K562 (cell line): ENCODE results near the gene TAS2R31. TPM values are rescaled to one million over a fixed set of nuclear protein-coding genes. Genes with fewer than 3 reads are reported as not detected.

Experiments
- ATAC-seq: fragments of 200-7000 bp; cut with Tn5 transposase; 3 replicates; pipeline ENCODE4 v1.9.1; 2020; ENCODE audit warnings: moderate library complexity
- BruUV-seq: library from RNA; stranded (reverse); fragments of 400-500 nt; replicated peaks from 2 replicates; lab custom pipeline; 2021; lab: Mats Ljungman, UMichigan
- CTCF ChIA-PET: fragments of 300-600 bp; formaldehyde crosslinking; extraction: SDS; loops from one replicate; lab custom pipeline; 2021; ENCODE audit warnings: low intra/inter-chr PET ratio; lab: Yijun Ruan, JAX
- POLR2A ChIA-PET: fragments of 300-600, 350-650 bp; sonication (Branson Sonifier 250); formaldehyde crosslinking; extraction: SDS; loops from one replicate; lab custom pipeline; 2021; ENCODE audit warnings: antibody characterized with exemption, inconsistent platforms; lab: Yijun Ruan, JAX
- DNase-seq, 4 experiments: peaks; one replicate each; pipeline versions ENCODE4 v3.0.0 to v3.0.0-alpha.2; 2011 to 2018; ENCODE audit warnings: low spot score in 3 of 4, mixed read lengths in 3 of 4; ENCODE audit errors: extremely low read depth in 1 of 4
- FAIRE-seq: peaks from 2 replicates; lab custom pipeline; 2011; peaks lifted over from hg19 to GRCh38; lab: Jason Lieb, UNC
- H2AFZ ChIP-seq: 2 replicates; pipeline ENCODE4 v1.6.0; 2011; ENCODE audit warnings: low read depth, low read length, control low read depth, inconsistent platforms
- H3K27ac ChIP-seq: fragments of 200-600 bp; 3 replicates; pipeline ENCODE4 v1.8.0; 2011; ENCODE audit warnings: low read depth, mild to moderate bottlenecking, control low read depth, inconsistent platforms, low read length, moderate library complexity, mixed read lengths; ENCODE audit errors: extremely low read depth
- H3K27me3 ChIP-seq, 2 experiments: fragments of 300-600 bp in 1 of 2; 2 replicates in 1 of 2; 3 replicates in 1 of 2; pipeline versions ENCODE4 v1.6.0 to v1.8.0; 2011; ENCODE audit warnings: inconsistent platforms in 2 of 2, low read length in 2 of 2, mild to moderate bottlenecking in 1 of 2, mixed read lengths in 1 of 2, moderate library complexity in 1 of 2; ENCODE audit not compliant: control insufficient read depth in 2 of 2, insufficient read depth in 2 of 2
- H3K36me3 ChIP-seq: fragments of 300-600 bp; 3 replicates; pipeline ENCODE4 v1.8.0; 2011; ENCODE audit warnings: mild to moderate bottlenecking, low read length, inconsistent platforms; ENCODE audit not compliant: control insufficient read depth, insufficient read depth
- H3K4me1 ChIP-seq, 2 experiments: fragments of 200-600 bp in 1 of 2; replicated peaks in 1 of 2; 2 replicates in 1 of 2; 3 replicates in 1 of 2; pipeline versions ENCODE4 v1.5.1 to v1.8.0; 2011; ENCODE audit warnings: inconsistent platforms in 2 of 2, low read length in 2 of 2, mild to moderate bottlenecking in 1 of 2, mixed read lengths in 1 of 2, moderate library complexity in 1 of 2; ENCODE audit not compliant: control insufficient read depth in 2 of 2, insufficient read depth in 2 of 2
- H3K4me2 ChIP-seq: 2 replicates; pipeline ENCODE4 v1.6.1; 2011; ENCODE audit warnings: low read length, control low read depth, inconsistent platforms, mixed read lengths; ENCODE audit not compliant: insufficient read depth
- H3K4me3 ChIP-seq: fragments of 200-600 bp; sonication (generic), shearing (Covaris generic); 2 replicates; pipeline ENCODE4 v1.5.1; 2016; ENCODE audit warnings: control low read depth, inconsistent platforms
- H3K79me2 ChIP-seq: fragments of 200-600 bp; 3 replicates; pipeline ENCODE4 v1.8.0; 2011; ENCODE audit warnings: low read length, inconsistent platforms; ENCODE audit not compliant: control insufficient read depth, insufficient read depth
- H3K9ac ChIP-seq, 2 experiments: 2 replicates each; pipeline versions ENCODE4 v1.6.0 to v1.6.1; 2011; ENCODE audit warnings: low read depth in 2 of 2, low read length in 2 of 2, control low read depth in 1 of 2, inconsistent platforms in 1 of 2, mild to moderate bottlenecking in 1 of 2, mixed read lengths in 1 of 2; ENCODE audit not compliant: insufficient read depth in 1 of 2
- H3K9me1 ChIP-seq: one replicate; pipeline ENCODE4 v1.6.0; 2011; ENCODE audit warnings: inconsistent platforms, mild to moderate bottlenecking, low read length, moderate library complexity; ENCODE audit not compliant: control insufficient read depth, insufficient read depth
- H3K9me3 ChIP-seq: replicated peaks from 2 replicates; pipeline ENCODE4 v1.5.1; 2011; ENCODE audit warnings: low read depth, low read length, inconsistent platforms; ENCODE audit not compliant: control insufficient read depth, insufficient read depth
- H4K20me1 ChIP-seq: replicated peaks from 2 replicates; pipeline ENCODE4 v1.6.1; 2011; ENCODE audit warnings: low read length, inconsistent platforms, mixed read lengths; ENCODE audit not compliant: control insufficient read depth, insufficient read depth
- DMBX1 ChIP-seq: fragments of 250-450 bp; sonication (Bioruptor Pico); IDR thresholded peaks from 2 replicates; pipeline ENCODE4 v1.8.0; 2022; ENCODE audit warnings: inconsistent platforms, mild to moderate bottlenecking, moderate library complexity, borderline replicate concordance
- FOXM1 ChIP-seq, 2 experiments: fragments of 450-650 bp in 1 of 2; sonication (generic) in 1 of 2; formaldehyde crosslinking in 1 of 2; IDR thresholded peaks; 2 replicates each; pipeline versions ENCODE4 v1.6.1 to v1.9.0; 2017 to 2022; ENCODE audit warnings: low read depth in 2 of 2, mild to moderate bottlenecking in 2 of 2, missing genetic modification reagents in 1 of 2, moderate library complexity in 1 of 2
- HDAC3 ChIP-seq: fragments of 450-650 bp; IDR thresholded peaks from 2 replicates; pipeline ENCODE4 v1.6.1; 2018; ENCODE audit warnings: borderline replicate concordance, mild to moderate bottlenecking, moderate library complexity; ENCODE audit not compliant: partially characterized antibody
- HMGXB4 ChIP-seq: sonication (generic); formaldehyde crosslinking; IDR thresholded peaks from 2 replicates; pipeline ENCODE4 v1.8.1; 2023; ENCODE audit warnings: mild to moderate bottlenecking, missing genetic modification reagents
- HNRNPL ChIP-seq: fragments of 200-400 bp; formaldehyde crosslinking; IDR thresholded peaks from 2 replicates; pipeline ENCODE4 v1.6.1; 2017; ENCODE audit warnings: low read depth, mild to moderate bottlenecking, low read length
- KAT7 ChIP-seq: sonication (generic); formaldehyde crosslinking; IDR thresholded peaks from 2 replicates; pipeline ENCODE4 v1.8.0; 2022; ENCODE audit warnings: missing genetic modification reagents, mild to moderate bottlenecking, borderline replicate concordance
- MEF2A ChIP-seq: IDR thresholded peaks from 2 replicates; pipeline ENCODE4 v1.6.1; 2011; ENCODE audit warnings: low read depth, mild to moderate bottlenecking, low read length, moderate library complexity; ENCODE audit not compliant: control insufficient read depth
- MYNN ChIP-seq, 2 experiments: sonication (generic); formaldehyde crosslinking in 1 of 2; IDR thresholded peaks; 2 replicates each; pipeline versions ENCODE4 v1.5.0 to v1.6.1; 2016 to 2020; ENCODE audit warnings: antibody characterized with exemption in 1 of 2, missing genetic modification reagents in 1 of 2
- RBM17 ChIP-seq: fragments of 200-400 bp; formaldehyde crosslinking; IDR thresholded peaks from 2 replicates; pipeline ENCODE4 v1.6.1; 2017; ENCODE audit warnings: low read depth, mild to moderate bottlenecking, low read length, borderline replicate concordance
- SMARCC2 ChIP-seq: fragments of 450-650 bp; IDR thresholded peaks from 2 replicates; pipeline ENCODE4 v1.6.1; 2017; ENCODE audit warnings: antibody characterized with exemption, moderate library complexity, mild to moderate bottlenecking, low read depth
- ZNF696 ChIP-seq: fragments of 250-450 bp; sonication (Bioruptor Pico); conservative IDR thresholded peaks from 2 replicates; pipeline ENCODE4 v1.4.0; 2020; ENCODE audit warnings: mild to moderate bottlenecking, moderate library complexity
- ZNF766 ChIP-seq: fragments of 200-800 bp; sonication (Bioruptor generic); conservative IDR thresholded peaks from 2 replicates; pipeline ENCODE4 v1.6.1; 2016; ENCODE audit warnings: missing genetic modification characterization, missing compliant biosample characterization
- WGBS: fragments of 100-300 bp; shearing (Covaris generic); methylation state at CpG from one replicate; pipeline ENCODE4 v1.1.6; 2016; ENCODE audit warnings: low coverage, mixed read lengths; ENCODE audit not compliant: insufficient coverage; ENCODE audit errors: missing lambda C conversion rate; 5-methylcytosine and 5-hydroxymethylcytosine counted together
- in situ Hi-C: fragments of 300-500 bp; cut with MboI; formaldehyde crosslinking; loops from 4 replicates; pipeline ENCODE4 v1.15.0; 2018; ENCODE audit warnings: inconsistent platforms, mixed read lengths
- intact Hi-C: fragments of 100-400 bp; cut with micrococcal nuclease; formaldehyde crosslinking; loops from 2 replicates; pipeline ENCODE4 v1.14.2; 2022
- polyA plus RNA-seq, 8 experiments: library from polyadenylated mRNA; depleted of rRNA in 4 of 8; stranded (reverse) in 5 of 8; unstranded in 3 of 8; fragments of >200 nt; fragmentation: Nextera tagmentation in 2 of 8; fragmentation: Illumina TruSeq in 1 of 8; extraction: Ambion mirVana in 2 of 8; extraction: Trizol in 1 of 8; gene quantifications; 2 replicates each; pipeline versions ENCODE4 v1.2.1 to v1.2.3, GENCODE V29; 2011 to 2014; ENCODE audit warnings: inconsistent platforms in 1 of 8, missing spikeins in 1 of 8
- total RNA-seq, 7 experiments: library from RNA; depleted of rRNA in 6 of 7; stranded (reverse); fragments of >200 nt in 6 of 7; fragmentation: Illumina TruSeq in 2 of 7; extraction: Trizol in 2 of 7; gene quantifications; 2 replicates each; pipeline versions ENCODE4 v1.2.1 to v1.2.3, GENCODE V29; 2011 to 2021; ENCODE audit warnings: low replicate concordance in 1 of 7

TAS2R31 gene
- total and polyA plus RNA-seq, 9 of the 15 experiments (the other 6 are each of a cell fraction or from before 2014, with no cell fraction given), result 0.59 to 3.6 (median 1.4) TPM; not detected in 4

GRCh38 chr12:11070999-11071398 lies 39.8 kb upstream of the TAS2R31 start:
- Histone ChIP-seq H3K4me3 (no peak overlapping the region), H3K9ac (no peak overlapping the region), H3K4me1 (no peaks in the 10 kb centered on the region), H3K9me1 (no peaks in the 10 kb centered on the region), H4K20me1 (no peaks in the 10 kb centered on the region), H3K79me2 (no peaks in the 10 kb centered on the region), H3K27ac (no peak overlapping the region), H2AFZ (no peak overlapping the region), H3K9me3 (no peaks in the 10 kb centered on the region), H3K4me2 (no peak overlapping the region), H3K36me3 (no peaks in the 10 kb centered on the region), H3K27me3 (no peaks in the 10 kb centered on the region)
- no peak for ATAC-seq
- intact Hi-C loops, result no loop called here
- CTCF ChIA-PET, result no interaction called here
- POLR2A ChIA-PET, result no interaction called here
- no TSS peak for BruUV-seq
- WGBS, result no CpG with 5 or more reads among the region's 1 CpG
- in situ Hi-C loops, result loop anchor here (5.0 kb wide), 1 partner anchor 54 kb away; no protein-coding TSS in a partner anchor
- no peak for FAIRE-seq
- TF ChIP-seq HDAC3, result no peak
- no peak for TF ChIP-seq ZNF696
- no peak for TF ChIP-seq RBM17
- no peak for TF ChIP-seq KAT7 (CRISPR knock-in tag)
- no peak for TF ChIP-seq FOXM1 (IDR thresholded peaks at IDR 0.05; ENCODE audit: low read depth)
- TF ChIP-seq FOXM1 (CRISPR knock-in tag; IDR thresholded peaks at IDR 0.05; ENCODE audit: low read depth), result no peak
- DNase-seq, result no peak

GRCh38 chr12:11069854-11070365 lies 38.7 kb upstream of the TAS2R31 start:
- Histone ChIP-seq H2AFZ (no peak overlapping the region), H3K4me3 (no peak overlapping the region), H3K9ac (no peak overlapping the region), H3K4me2 (no peak overlapping the region), H3K27me3 (no peaks in the 10 kb centered on the region), H3K79me2 (no peaks in the 10 kb centered on the region), H4K20me1 (no peaks in the 10 kb centered on the region), H3K9me1 (no peaks in the 10 kb centered on the region), H3K36me3 (no peaks in the 10 kb centered on the region), H3K27ac (no peak overlapping the region), H3K4me1 (no peaks in the 10 kb centered on the region), H3K9me3 (no peaks in the 10 kb centered on the region)
- intact Hi-C loops, result no loop called here
- ChIA-PET POLR2A (no interaction called here), CTCF (no interaction called here)
- WGBS, result 52% methylated on average over 3 of the region's 5 CpGs
- in situ Hi-C loops, result loop anchor here (5.0 kb wide), 1 partner anchor 53 kb away; no protein-coding TSS in a partner anchor
- no TSS peak for BruUV-seq
- FAIRE-seq (no peak), DNase-seq (no peak), ATAC-seq (no peak)
- TF ChIP-seq ZNF766 (no peak), MEF2A (no peak), HMGXB4 (no peak), HNRNPL (no peak), DMBX1 (CRISPR knock-in tag) (no peak), SMARCC2 (no peak), MYNN (IDR thresholded peaks at IDR 0.05) (no peak), MYNN (CRISPR knock-in tag; IDR thresholded peaks at IDR 0.05) (no peak)
